Panc1 (cell line): ENCODE results near the gene USF1. TPM values are rescaled to one million over a fixed set of nuclear protein-coding genes. Genes with fewer than 3 reads are reported as not detected.

Experiments
- ATAC-seq: fragments of 200-7000 bp; cut with Tn5 transposase; 2 replicates; pipeline ENCODE4 v1.9.1; 2020; ENCODE audit warnings: mild to moderate bottlenecking, moderate library complexity
- BruUV-seq: library from RNA; stranded (reverse); fragments of 400-500 nt; replicated peaks from 2 replicates; lab custom pipeline; 2021; lab: Mats Ljungman, UMichigan
- CTCF ChIA-PET: fragments of 300-600 bp; sonication (Branson Sonifier 250); formaldehyde crosslinking; loops from one replicate; lab custom pipeline; 2022; ENCODE audit warnings: antibody characterized with exemption; lab: Charles Lee
- POLR2A ChIA-PET: fragments of 300-600 bp; sonication (Branson Sonifier 250); formaldehyde crosslinking; loops from one replicate; lab custom pipeline; 2022; ENCODE audit warnings: antibody characterized with exemption; lab: Charles Lee
- DNase-seq: peaks from one replicate; pipeline ENCODE4 v3.0.0-alpha.2; 2010; ENCODE audit warnings: low read depth, low spot score
- H3K27ac ChIP-seq: 2 replicates; pipeline ENCODE4 v1.5.1; 2011; ENCODE audit warnings: mild to moderate bottlenecking, low read length, inconsistent platforms
- H3K27me3 ChIP-seq: fragments of 200-500 bp; sonication (Bioruptor generic); 2 replicates; pipeline ENCODE4 v1.6.0; 2014; ENCODE audit warnings: low read length, inconsistent platforms; ENCODE audit not compliant: control insufficient read depth, insufficient read depth
- H3K36me3 ChIP-seq: fragments of 200-500 bp; sonication (Bioruptor generic); 2 replicates; pipeline ENCODE4 v1.5.1; 2014; ENCODE audit warnings: inconsistent platforms, mild to moderate bottlenecking, low read length, moderate library complexity; ENCODE audit not compliant: control insufficient read depth, insufficient read depth
- H3K4me1 ChIP-seq: 2 replicates; pipeline ENCODE4 v1.5.1; 2011; ENCODE audit warnings: inconsistent platforms, mild to moderate bottlenecking, low read length, moderate library complexity; ENCODE audit not compliant: control insufficient read depth, insufficient read depth
- H3K4me3 ChIP-seq, 2 experiments: 2 replicates each; pipeline ENCODE4 v1.5.1; 2011 to 2012; ENCODE audit warnings: low read depth in 2 of 2, low read length in 2 of 2, mild to moderate bottlenecking in 2 of 2, inconsistent platforms in 1 of 2, moderate library complexity in 1 of 2
- H3K9me3 ChIP-seq: fragments of 200-500 bp; sonication (Bioruptor generic); 2 replicates; pipeline ENCODE4 v1.5.1; 2014; ENCODE audit warnings: low read depth, mild to moderate bottlenecking, inconsistent platforms, low read length, moderate library complexity; ENCODE audit not compliant: control insufficient read depth, insufficient read depth
- POLR2AphosphoS5 ChIP-seq: IDR thresholded peaks from 2 replicates; pipeline ENCODE4 v1.6.1; 2012; ENCODE audit warnings: mild to moderate bottlenecking, low read depth, low read length, moderate library complexity
- REST ChIP-seq, 2 experiments: IDR thresholded peaks; 2 replicates each; pipeline ENCODE4 v1.6.1; 2011 to 2012; ENCODE audit warnings: low read depth in 2 of 2, control low read depth in 1 of 2, low read length in 1 of 2, mild to moderate bottlenecking in 1 of 2, moderate library complexity in 1 of 2; ENCODE audit not compliant: insufficient read depth in 1 of 2
- SIN3A ChIP-seq: IDR thresholded peaks from 2 replicates; pipeline ENCODE4 v1.6.1; 2012; ENCODE audit warnings: low read depth, mild to moderate bottlenecking, low read length, moderate library complexity, borderline replicate concordance; ENCODE audit not compliant: insufficient read depth
- TCF7L2 ChIP-seq: IDR thresholded peaks from 2 replicates; pipeline ENCODE4 v1.6.1; 2011; ENCODE audit warnings: mild to moderate bottlenecking, low read depth, low read length, inconsistent platforms
- in situ Hi-C: cut with HindIII; loops from 2 replicates; pipeline ENCODE4 v1.10.0; 2016; ENCODE audit warnings: low sequenced_read_pairs, low pct_unique_long_range_greater_than_20kb
- intact Hi-C: fragments of 100-400 bp; cut with micrococcal nuclease; formaldehyde crosslinking; loops from one replicate; pipeline ENCODE4 v1.10.0; 2022; ENCODE audit not compliant: unreplicated experiment
- total RNA-seq: library from RNA; stranded (reverse); gene quantifications from one replicate; pipeline ENCODE4 v1.2.1, GENCODE V29; 2021; ENCODE audit not compliant: unreplicated experiment
- TF ChIP-seq, protein P1 (sequence below): fragments of 450-650 bp; IDR thresholded peaks from 2 replicates; pipeline ENCODE4 v1.5.1; 2017; ENCODE audit warnings: mild to moderate bottlenecking

The USF1 gene
- total RNA-seq, 1 experiment from 2014 or later: 57.7 TPM

GRCh38 chr1:161069241-161069640 is 23.5 kb upstream of the USF1 start:
- TF ChIP-seq SIN3A (no peak), POLR2AphosphoS5 (no peak), REST (IDR thresholded peaks at IDR 0.05; ENCODE audit: insufficient read depth in 1 of 2, low read depth in 2 of 2, low read length in 1 of 2) (no peak), TCF7L2 (no peak)
- TF ChIP-seq, protein P1, sequence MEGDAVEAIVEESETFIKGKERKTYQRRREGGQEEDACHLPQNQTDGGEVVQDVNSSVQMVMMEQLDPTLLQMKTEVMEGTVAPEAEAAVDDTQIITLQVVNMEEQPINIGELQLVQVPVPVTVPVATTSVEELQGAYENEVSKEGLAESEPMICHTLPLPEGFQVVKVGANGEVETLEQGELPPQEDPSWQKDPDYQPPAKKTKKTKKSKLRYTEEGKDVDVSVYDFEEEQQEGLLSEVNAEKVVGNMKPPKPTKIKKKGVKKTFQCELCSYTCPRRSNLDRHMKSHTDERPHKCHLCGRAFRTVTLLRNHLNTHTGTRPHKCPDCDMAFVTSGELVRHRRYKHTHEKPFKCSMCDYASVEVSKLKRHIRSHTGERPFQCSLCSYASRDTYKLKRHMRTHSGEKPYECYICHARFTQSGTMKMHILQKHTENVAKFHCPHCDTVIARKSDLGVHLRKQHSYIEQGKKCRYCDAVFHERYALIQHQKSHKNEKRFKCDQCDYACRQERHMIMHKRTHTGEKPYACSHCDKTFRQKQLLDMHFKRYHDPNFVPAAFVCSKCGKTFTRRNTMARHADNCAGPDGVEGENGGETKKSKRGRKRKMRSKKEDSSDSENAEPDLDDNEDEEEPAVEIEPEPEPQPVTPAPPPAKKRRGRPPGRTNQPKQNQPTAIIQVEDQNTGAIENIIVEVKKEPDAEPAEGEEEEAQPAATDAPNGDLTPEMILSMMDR: no peak
- Histone ChIP-seq H3K27me3 (no peaks in the 10 kb centered on the region), H3K4me1 (no peaks in the 10 kb centered on the region), H3K36me3 (no peaks in the 10 kb centered on the region), H3K9me3 (no peaks in the 10 kb centered on the region), H3K27ac (no peak overlapping the region), H3K4me3 (no peak overlapping the region)
- DNase-seq: no peak
- ChIA-PET CTCF (no interaction called here), POLR2A (no interaction called here)
- ATAC-seq: no peak
- intact Hi-C loops (no loop called here), in situ Hi-C loops (no loop called here)
- no TSS peak for BruUV-seq

- DNase-seq (no peak), ATAC-seq (no peak)
- no peak for TF ChIP-seq SIN3A
- no peak for TF ChIP-seq TCF7L2
- no peak for TF ChIP-seq REST (IDR thresholded peaks at IDR 0.05; ENCODE audit: insufficient read depth in 1 of 2, low read depth in 2 of 2, low read length in 1 of 2)
- TF ChIP-seq, protein P1: no peak
- TF ChIP-seq POLR2AphosphoS5: no peak
- POLR2A ChIA-PET: no interaction called here
- H3K27ac ChIP-seq: no peak overlapping the region
- H3K27me3 ChIP-seq: no peaks in the 10 kb centered on the region
- in situ Hi-C loops (no loop called here), intact Hi-C loops (no loop called here)
- no peaks in the 10 kb centered on the region for H3K4me1 ChIP-seq
- H3K9me3 ChIP-seq: no peaks in the 10 kb centered on the region
- no peaks in the 10 kb centered on the region for H3K36me3 ChIP-seq
- CTCF ChIA-PET: no interaction called here
- no peak overlapping the region for H3K4me3 ChIP-seq
- no TSS peak for BruUV-seq
Measured at GRCh38 chr1:161068306-161069234, 22.8 kb upstream of the USF1 start.
